ENCODE measurements around the gene MFNG.

Gene MFNG

GRCh38 chr22:37511395-37512104 lies 25.4 kb upstream of the MFNG start:
- no peak for DNase-seq (ENCODE audit: low read depth)

DNA sequence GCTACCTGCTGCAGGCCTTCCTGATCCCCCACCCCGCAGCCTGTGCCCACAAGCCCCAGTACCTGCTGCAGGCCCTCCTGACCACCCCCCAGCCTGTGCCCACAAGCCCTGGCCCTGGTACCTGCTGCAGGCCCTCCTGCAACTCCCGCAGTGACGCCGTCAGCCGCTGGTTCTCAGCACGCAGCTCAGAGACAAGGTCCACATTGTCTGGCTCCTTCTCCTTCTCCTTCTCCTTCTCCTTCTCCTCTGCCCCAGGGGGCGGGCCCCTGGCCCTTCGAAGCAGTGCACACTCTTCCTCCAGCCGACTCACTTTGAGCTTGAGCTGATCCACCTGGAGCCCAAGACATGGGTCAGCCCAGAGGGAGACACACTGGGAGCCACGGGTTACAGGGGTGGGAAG lies 23.9 kb upstream of the MFNG start:
- DNase-seq (ENCODE audit: low read depth): no peak

DNA sequence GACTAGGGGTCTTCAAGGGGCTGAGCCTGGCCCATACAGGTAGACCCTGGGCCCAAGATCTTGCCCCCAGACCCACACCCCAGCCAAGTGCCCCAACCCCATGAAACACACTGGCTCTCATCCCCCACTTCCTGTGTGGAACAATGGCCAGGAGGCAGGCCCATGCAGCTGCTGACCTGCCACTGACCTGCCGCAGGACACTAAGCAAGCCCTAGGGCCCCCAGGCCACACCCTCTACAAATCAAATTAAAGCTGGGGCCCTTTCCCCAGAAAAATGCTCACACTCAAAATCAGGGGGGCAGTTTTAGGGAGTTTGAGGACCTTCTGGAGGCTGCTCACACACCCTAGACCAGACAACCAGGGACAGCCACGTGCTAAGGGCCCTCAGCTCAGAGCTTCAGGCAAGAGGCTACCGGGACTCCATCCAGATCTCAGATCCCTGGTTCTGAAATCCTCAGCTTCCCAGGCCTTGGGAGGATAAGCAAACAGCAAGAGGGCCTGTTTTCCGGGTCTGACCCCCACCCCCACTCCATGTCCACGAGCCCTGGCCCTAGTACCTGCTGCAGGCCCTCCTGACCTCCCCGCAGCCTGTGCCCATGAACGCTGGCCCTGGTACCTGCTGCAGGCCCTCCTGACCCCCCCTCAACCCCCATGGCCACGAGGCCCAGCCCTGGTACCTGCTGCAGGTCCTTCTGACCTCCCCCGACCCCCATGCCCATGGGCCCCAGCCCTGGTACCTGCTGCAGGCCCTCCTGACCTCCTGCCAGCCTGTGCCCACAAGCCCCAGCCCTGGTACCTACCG lies 23.1 kb upstream of the MFNG start:
- no peak for DNase-seq (ENCODE audit: low read depth)

GRCh38 chr22:37508431-37508992 lies 22.3 kb upstream of the MFNG start:
- DNase-seq (ENCODE audit: low read depth): no peak

DNA sequence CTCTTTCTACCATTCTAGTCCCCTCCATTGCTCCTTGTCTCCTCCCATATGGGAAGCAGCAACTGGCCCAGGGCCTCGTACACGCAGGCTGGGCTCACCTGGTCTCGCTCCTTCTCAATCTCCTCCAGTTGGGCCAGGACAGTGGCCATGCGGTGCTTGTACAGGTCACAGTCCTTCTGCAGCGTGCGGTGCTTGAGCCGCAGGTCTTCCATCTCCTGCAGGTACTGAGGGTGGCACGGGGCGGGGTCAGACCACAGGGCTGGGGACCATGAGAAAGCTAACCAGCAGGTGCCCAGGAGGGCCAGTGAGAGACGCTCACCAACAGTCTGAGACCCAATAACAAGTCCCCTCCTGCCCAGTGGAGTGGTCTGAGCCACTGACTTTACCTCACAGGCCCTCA lies 21.5 kb upstream of the MFNG start:
- DNase-seq (ENCODE audit: low read depth): no peak

GRCh38 chr22:37505989-37506388 lies 19.8 kb upstream of the MFNG start:
- DNase-seq (ENCODE audit: low read depth): no peak

DNA sequence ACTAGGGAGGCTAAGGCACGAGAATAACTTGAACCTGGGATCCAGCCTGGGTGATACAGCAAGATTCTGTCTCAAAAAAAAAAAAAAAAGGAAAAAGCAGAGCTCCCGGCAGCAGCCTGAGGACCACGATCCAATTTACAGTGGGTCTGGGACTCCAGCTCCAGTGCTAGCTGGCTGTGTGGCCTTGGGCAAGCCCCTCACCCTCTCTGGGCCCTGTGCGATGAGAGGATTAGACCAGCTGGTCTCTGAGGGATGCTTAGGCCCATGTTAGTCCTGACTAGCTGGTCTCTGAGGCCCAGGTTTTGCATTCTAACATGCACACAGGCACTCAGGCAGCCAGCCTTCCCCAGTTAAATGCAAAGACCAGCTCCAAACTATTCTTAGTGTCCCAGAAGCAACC lies 19.4 kb upstream of the MFNG start:
- DNase-seq (ENCODE audit: low read depth): no peak

GRCh38 chr22:37504964-37505363 lies 18.8 kb upstream of the MFNG start:
- DNase-seq (ENCODE audit: low read depth): no peak

- no peak for DNase-seq (ENCODE audit: low read depth)
Measured at GRCh38 chr22:37503850-37504249, 17.7 kb upstream of the MFNG start.

DNA sequence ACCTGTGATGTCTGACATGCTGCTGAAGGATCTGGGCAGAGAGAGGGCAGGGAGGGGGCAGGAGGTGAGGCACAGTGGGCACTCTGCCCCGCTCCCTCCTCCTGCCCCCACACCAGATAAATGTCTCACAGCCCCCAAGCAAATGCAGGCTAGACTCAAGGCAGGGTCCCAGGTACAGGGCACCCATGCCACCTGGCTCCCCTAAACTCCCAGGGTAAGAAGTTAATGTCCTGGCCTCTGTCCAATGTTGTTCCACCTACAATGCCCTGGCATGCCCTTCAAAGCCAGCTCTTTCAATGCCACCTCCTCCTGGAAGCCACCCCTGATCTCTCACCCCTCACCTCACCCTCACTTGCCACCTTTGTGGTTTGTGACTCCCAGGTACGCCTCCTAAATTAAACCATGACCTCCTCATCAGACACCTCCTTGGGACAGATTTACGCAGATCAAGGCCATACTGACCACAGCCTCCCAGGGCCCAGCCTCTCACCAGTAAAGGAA lies 17.0 kb upstream of the MFNG start:
- no peak for DNase-seq (ENCODE audit: low read depth)

DNA sequence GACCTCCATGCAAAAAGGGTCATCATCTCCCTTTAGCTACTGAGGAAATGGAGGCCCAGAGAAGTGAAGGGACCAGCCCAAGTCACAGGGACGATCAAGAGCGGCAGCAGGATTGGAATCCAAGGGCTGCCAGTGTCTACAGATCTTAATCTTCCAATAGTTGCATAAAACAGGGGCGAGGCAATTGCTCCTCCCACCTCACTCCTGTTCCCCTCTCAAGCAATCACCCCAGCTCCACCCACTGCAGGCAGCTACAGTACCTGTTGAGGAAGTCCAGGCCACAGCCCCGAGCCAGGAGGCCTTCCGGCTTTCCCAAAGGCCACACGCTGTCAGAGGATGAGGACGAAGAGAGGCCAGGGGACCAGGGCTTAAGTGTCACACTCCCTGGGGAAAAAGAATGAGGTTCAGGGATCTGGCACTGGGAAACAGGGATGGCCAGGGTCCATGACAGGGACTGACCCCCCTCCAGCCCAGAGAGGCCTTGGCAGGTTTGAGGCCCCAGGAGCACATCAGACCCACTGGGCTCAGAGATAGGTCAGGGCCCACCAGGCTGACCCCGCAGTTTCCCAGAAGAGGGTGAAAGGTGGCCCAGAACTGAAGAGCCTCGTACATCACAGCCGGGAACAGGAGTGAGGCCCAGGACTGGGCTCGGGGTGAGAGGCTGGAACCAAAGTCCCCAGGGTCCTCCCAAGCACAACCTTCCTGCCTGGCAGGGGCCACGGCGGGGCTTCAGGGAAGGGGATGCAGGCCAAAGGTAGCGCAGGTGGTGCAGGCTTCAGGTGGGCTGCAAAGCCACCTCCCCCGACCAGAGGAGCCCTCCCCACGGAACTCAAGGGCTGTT lies 16.4 kb upstream of the MFNG start:
- DNase-seq (ENCODE audit: low read depth): no peak

DNA sequence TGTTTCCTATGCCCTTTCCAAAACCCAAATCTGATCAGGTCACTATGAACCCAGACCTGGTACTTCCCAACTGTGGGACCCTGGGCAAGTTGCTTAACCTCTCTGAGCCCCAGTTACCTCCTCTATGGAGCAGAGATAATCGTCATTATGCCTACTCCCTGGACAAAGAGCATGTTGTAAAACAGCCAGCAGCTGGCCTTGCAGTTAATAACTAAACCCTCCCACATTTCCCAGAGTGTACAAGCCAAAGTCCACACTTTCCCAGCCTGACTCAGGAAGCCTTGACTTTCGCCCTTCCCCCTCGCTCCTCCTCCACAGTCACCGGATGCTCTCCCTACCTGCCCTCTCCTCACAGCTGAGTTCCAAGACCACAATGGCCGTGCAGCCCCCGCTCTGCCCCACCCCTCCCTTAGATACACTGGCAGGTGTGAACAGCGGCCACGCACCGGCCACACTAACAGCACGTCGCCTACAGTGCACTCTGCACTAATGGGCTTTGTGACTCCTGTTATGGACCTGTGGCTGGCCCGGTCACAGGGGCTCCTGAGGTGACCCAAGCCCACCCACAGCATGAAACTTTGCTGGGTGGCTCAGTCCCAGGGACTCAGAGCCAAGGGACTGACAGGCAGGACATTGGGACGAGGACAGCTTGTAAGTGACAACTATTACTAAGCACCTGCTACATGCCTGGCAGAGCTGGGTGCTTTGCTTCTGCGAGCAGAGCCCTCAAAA lies 15.6 kb upstream of the MFNG start:
- DNase-seq (ENCODE audit: low read depth): no peak

DNA sequence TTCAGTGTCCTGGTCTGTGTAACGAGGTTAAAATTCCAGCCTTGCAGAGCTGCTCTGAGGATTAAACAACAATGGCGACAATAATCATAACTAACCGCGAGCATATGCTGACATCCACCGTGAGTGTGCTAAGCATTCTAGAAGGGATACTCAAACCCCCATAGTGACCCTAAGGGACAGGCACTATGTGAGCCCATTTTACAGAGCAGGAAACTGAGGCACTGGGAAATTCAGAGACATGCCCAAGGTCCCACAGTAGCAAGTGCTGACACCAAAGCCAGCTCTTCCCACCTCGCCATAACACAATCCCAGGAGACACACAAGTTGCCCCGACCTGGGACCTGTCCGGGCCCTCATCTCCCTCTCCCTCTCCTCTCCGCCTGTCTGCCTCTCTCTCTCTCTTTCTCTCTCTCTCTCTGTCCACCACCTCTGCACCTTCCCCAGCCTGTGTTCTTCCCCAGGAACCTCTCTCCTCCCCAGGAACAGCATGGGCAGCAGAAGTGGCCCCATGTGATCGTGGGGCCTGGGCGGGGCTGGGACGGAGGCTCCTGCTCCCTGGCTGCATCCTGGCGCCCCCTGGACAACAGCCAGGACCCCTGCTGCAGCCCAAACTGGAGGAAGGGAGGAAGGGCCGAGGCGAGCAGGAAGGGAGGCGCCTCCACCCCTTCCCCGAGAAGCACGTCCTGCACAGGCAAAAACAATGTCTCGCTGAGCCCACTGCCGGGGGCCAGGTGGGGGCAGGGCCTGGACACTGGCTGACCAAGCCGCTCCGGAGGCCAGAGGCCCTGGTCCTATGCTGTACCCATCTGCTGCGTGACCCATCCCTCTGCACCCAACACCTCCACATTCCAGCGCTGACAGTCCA lies 14.8 kb upstream of the MFNG start:
- DNase-seq (ENCODE audit: low read depth): no peak

DNA sequence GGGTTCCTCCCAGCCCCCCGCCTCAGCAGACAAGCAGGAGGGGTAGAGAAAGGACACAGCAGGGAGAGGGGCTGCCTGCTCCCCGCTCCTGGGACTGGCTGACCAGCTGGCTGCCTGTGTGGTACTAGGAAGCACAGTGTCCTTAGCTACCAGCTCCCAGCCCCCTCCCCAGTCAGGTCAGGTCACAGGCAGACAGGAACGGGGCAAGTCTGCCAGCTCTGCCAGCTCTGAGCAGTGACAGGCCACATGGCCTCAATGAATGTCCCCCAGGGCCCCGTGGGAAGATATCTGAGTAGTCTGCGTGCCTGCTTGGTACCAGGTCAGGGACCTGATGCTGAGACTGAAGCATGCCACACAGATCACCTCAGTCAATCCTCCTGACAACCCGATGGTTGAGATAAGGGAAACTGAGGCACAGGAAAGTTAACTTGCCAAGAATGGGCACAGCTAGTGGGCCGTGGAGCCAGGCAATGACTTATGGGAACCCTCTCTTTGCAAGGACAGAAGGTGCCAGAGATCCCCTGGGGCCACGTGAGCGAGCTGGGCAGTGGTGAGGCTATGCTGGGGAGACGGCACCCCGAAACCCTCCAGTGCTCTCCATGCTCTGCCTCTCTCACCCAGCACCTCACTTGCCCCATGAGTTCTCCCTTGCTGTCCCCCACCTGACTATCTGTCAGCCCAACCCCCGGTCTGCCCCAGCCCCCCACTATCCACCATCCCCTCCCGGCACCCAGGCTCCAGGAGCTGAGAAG lies 13.8 kb upstream of the MFNG start:
- no peak for DNase-seq (ENCODE audit: low read depth)

- no peak for DNase-seq (ENCODE audit: low read depth)
Measured at GRCh38 chr22:37499027-37499707, 13.0 kb upstream of the MFNG start.

DNA sequence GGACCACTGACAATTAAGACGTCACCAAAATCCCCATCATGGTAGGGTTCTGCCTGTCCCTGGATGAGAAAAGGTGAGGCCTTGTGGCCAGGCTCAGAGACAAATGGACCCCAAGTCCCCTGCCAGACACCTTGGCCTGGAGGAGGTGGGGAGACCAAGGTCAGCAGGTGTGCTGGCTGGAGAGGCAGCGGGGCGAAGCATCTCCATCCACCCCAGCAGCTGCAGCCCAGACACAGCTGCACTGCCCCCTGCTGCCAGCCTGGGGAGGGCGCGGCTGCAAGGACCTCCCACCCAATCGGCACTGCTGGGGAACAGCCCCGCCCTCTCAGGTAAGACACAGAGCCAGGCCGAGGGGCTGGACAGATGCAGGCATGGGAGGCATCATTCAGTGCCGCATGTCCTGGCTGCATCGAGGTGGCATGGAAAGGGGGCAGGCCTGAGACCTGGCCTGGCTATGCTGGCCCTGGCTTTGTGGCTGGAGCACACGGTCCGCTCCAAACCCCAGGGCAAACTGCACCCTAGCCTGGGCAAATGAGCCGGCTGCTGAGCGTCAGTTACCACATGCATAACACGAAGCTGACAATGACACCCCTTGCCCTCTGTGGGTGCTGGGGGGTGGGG lies 12.2 kb upstream of the MFNG start:
- peak; percentile 61 for DNase-seq (ENCODE audit: low read depth)

GRCh38 chr22:37497062-37497599 lies 10.9 kb upstream of the MFNG start:
- DNase-seq (ENCODE audit: low read depth): no peak

DNA sequence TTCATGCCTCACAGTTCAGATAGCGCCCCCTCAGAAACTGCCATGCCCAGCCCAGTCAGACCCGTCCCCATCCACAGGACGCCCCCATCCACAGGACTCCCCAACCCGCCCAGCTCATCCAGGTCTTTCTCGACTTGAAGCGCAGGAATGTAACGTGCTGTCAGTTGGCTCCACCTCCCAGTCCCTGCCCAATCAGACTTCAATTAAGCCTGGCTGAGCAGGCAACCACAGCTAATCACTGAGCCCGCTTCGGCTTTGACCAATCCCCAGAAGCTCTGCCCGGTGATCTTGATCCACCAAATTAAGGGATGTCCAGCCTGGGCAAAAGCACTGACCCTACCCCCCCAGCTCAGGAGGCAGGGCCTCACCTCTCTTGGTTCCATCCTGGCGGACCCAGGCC lies 10.5 kb upstream of the MFNG start:
- no peak for DNase-seq (ENCODE audit: low read depth)

GRCh38 chr22:37493979-37494378 lies 7.8 kb upstream of the MFNG start:
- no peak for DNase-seq (ENCODE audit: low read depth)
